Stimulated activated CD8-positive, alpha-beta memory T cell treated with anti-CD3 and anti-CD28 coated beads, Interleukin-2, amount 100 ng/mL, for 48 hours (primary cell): ENCODE data around the gene TRIP11.
A peak's percentile ranks its signal among the peaks of the same experiment; 100 is the strongest.

Experiments used
- DNase-seq, 2 donors: peaks; one replicate each; pipeline ENCODE4 v3.0.0-alpha.2; 2020; ENCODE audit warnings: low read depth in 2 of 2

TRIP11 gene

DNA sequence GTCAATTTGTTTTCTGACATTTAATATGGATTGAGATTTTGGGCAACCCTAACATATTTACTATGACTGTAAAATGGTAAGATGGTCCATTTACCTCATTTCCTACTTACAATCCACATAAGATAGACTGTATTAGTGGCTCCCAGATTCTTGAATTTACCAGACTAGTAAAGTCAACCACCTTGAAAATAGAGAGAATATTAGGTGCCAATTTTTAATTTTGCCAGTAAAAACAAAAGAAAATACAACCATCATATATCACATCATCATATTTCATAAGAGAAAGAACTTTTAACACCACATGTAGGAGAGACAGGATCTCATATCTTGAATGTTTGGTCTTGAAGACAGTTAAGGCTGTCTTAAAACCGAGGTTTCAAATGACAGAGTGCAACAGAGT, 84.7 kb downstream of the TRIP11 start:
- no peak for DNase-seq

- no peak for DNase-seq
Observed at GRCh38 chr14:91953170-91953985, 86.5 kb downstream of the TRIP11 start.

DNA sequence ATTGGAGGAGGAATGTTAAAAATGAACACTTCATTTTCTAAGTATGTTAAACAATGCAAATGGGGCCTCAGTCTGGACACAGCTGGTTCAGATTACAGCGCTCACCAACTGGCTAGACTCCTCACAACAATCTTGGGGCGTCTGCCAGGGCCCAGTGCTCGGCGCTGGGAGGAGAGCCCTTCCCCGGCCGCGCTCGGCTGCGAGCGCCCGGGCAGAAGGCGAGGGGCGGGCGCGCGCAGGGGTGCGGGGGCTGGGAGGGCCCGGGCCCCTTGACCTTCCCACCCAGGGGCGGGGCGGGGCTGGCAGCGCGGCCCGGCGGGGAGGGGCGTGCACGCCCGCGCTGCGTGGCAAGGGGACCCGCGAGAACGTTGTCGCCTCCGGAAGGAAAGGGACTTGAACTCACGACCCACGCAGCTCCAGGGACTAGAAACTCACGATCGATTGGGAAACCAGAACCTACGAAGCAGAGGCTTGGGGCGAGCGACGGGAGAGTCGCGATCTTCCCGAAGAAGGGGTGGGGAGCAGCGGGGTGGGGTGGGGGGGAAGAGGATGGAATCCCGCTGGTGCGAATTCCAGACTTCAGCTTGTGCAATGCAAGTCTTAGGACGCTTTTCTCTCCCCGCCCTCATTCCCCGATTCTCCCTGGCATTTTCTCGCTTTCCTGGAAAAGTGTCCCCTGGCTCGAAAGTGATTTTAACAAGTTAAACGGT, 92.2 kb downstream of the TRIP11 start, which contains the start of gene FBLN5:
TSS of gene FBLN5 (minus strand) at position 220 of the 710 bp plus-strand sequence. CDS start 465 bp downstream, outside the sequence.
- DNase-seq, result peak; percentile 25 to 26

GRCh38 chr14:91946622-91947474, 93.0 kb downstream of the TRIP11 start:
- no peak for DNase-seq

DNA sequence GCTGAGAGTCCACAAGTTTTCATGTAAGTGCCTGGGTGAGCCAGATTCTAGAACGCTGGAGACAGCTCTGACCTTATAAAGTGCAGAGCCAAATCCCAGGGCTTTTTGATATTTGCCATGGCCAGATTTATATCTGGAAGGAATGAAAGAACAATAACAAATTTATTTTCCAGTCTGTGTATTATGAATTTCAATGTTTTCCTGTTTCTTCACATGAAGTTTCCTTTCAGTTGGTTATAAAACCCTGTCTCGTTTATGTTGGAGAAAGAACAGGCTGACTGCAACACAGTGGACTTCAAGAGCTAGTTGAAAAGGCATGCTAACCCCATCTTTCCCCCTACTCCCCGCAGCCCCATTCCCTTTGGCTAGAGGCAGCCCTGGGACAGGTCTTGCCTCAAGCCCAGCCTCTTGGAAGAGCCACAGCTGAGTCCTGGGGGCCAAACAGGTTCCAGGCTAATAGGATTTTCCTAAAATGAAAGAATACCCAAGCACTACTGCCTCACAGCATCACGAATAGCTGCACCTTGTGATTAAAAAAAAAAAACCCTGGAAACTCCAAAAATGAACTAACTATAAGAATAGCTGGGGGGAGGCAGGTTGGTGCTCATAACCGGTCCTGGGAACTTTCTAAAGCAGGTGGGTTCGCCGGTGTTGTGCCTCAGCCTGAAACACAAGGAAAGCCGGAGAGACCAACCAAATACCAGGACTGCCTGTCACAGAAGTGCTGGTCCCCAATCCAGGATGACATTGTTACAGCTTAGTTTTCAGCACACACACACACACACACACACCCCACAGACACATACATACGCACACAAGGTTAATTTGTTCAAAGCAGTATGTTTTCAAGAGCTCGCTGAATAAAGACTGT, 93.9 kb downstream of the TRIP11 start:
- DNase-seq, result no peak

DNA sequence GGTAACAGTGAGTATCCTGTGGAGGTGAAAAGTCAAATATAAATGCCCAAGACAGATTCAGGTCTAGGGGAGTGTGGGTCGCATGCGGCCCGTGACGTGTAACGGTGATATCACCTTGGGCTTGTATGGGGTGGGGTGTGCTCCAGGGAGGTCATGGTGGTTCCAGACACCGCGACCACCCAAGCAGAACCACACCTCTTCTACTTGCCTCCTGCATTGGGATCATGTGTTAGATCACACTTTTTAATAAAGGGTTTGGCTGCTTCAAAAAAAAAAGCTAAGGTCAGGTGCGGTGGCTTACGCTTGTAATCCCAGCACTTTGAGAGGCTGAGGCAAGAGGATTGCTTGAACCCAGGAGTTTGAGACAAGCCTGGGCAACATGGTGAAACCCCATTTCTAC, 96.9 kb downstream of the TRIP11 start:
- DNase-seq, result no peak

GRCh38 chr14:91942128-91942527, 97.7 kb downstream of the TRIP11 start:
- no peak for DNase-seq

- DNase-seq, result no peak
Observed at GRCh38 chr14:91940209-91940608, 99.7 kb downstream of the TRIP11 start.

DNA sequence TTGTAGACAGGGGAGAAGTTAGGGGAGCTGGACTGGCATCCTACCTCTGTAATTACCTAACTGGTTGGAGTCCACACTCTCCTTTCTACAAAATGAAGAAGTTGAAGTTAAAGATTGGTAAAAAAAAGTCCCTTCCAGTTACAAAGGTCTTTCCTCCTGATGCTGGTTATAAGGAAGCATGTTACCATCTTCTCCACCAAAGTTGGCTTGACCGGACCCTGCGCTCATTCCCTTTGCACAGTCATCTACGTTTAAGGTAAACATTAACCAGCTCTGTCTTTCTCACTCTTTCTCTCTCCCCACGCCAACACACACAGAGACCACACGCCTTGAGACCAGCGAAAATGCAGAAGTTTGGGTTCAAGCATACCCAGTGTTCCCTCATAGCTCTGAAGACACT, 104.3 kb downstream of the TRIP11 start:
- DNase-seq, result no peak

GRCh38 chr14:91934554-91935285, 105.1 kb downstream of the TRIP11 start:
- no peak for DNase-seq

- DNase-seq, result no peak
Observed at GRCh38 chr14:91931478-91932088, 108.3 kb downstream of the TRIP11 start.

DNA sequence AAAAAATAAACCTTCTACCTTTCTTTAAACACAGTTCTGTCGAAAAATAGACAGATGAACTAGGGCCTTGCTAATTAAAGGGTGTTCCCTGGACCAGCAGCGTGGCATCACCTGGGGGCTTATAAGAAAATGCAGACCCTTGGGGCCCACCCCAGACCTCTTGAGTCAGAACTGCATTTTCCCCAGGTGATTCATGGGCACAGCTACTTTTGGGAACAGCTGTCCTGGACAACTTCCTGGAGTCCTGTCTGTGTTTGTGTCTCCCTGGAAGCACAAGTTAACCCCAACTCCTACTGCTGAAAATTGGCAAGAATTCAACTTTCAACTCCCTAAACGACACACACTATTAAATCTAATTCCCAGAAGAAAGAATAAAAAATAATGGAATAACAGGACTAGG, 110.2 kb downstream of the TRIP11 start:
- DNase-seq, result no peak

DNA sequence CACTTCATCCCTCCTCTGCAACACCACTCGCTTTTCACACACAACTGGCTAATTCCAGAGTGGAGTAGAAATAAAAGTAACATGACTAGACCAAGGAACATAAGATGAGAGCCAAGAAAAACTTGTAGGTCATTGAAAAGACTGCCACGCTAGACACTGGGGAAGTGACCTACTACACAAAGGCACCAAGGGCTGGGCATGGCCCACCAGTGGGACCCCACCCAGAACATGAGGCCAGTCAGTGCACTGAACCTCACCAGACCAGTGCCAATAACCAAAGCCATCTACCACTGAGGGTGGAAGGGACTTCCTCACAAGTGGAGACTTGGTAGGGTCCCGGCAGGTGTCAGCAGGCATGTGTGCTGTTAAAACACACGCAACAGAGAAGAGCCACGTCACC, 112.1 kb downstream of the TRIP11 start:
- DNase-seq, result no peak

DNA sequence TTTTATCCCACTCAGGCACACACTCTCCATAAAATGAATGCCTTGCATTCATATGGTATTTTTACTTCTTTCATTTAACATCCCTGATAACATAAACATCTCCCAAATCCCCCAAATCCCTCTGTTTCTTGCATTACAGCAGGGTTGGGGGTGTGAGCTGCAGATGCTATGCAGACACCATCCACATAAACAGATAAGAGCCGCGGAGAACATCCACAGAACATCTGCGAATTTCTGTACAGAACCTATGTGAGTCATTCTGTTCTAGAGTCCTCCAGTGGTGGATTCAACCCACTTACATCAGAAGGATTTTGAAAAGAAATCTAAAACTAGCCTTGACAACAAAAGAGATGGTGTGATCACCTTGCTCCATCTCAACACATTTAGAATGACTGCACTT, 112.7 kb downstream of the TRIP11 start:
- DNase-seq, result no peak

DNA sequence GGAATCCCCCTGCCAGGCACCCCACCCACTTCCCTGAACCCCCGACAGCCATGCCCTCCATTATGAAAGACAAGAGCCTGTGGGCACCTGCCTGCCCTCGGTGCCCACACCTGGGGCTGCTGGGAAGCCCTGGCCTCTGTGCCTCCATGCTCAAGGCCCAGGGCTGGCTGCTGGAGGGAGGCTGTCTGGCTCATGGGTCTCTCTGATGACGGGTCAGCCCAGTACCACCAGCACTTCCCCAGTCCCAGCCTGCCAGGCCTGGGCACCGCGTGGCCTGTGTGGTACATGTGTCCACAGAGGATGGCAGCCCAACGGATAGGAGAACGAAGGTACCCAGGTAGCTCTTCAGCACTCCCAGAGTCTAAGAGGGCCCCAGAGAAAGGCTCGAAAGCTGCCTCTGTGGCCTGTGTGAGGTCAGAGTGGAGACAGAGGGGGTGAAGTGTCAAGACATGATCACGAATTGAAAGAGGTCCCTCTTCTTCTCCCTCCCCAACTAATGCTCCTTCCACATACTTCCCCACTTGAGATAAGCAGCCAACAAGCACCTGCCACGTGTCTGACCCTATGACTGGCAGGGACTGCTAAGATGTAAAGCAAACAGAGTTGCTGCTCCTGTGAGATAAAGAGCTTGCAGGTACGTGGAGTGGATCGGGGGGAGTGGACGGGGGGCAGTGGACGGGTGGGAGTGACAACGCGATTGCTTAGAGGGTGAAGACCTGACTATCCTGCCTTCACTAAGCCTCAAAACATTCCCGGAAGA, 113.5 kb downstream of the TRIP11 start:
- no peak for DNase-seq

DNA sequence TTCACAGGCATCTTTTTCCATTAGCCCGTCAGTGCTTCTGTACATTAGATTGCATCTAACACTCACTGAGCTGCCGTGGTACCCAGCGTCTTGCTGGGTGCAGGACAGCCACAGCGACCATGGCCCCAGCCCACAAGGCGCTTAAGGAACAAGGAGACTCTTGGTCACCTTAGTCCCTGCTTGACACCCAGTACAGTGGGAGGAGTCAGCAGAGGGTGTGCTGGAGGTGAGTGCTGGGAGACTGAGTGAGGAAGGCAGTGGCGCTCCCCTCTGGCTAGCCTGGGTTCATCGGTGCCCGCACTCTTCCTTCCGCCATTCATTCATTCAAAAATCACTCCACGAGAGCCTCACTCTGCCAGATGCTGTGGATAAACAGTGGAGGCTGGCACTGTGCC, 114.1 kb downstream of the TRIP11 start:
- DNase-seq, result no peak

- DNase-seq, result no peak
Observed at GRCh38 chr14:91925001-91925726, 114.7 kb downstream of the TRIP11 start.

DNA sequence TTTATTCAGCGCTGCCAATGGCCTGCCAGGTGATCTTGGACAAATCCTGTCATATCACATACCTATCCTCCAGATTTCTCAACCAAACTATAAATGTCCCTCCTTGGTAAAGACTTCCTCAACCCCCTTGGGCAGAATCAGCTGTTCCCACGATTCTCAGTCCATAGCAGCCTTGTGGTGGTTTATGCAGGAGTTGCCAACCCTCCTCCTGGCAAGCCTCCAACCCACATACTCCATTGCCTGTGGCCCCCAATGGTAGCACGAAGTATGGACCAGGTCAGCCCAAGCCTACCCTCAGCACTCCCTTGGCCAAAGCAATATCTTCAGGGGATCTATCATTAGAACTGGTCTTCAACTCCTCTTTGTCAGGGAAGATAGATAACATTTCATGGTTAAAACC, 119.3 kb downstream of the TRIP11 start:
- DNase-seq, result no peak

GRCh38 chr14:91919814-91920213, 120.0 kb downstream of the TRIP11 start:
- no peak for DNase-seq
